NCI-H82 treated with DMSO at 0.1 percent for 48 hours (cell line): ENCODE results near the gene DNAJC30.
A peak's percentile ranks its signal among the peaks of the same experiment; 100 is the strongest.

Source experiments
- DNase-seq: peaks from one replicate; lab custom pipeline; 2025; ENCODE audit not compliant: unreplicated experiment; lab: John Stamatoyannopoulos, UW

Gene DNAJC30

DNA sequence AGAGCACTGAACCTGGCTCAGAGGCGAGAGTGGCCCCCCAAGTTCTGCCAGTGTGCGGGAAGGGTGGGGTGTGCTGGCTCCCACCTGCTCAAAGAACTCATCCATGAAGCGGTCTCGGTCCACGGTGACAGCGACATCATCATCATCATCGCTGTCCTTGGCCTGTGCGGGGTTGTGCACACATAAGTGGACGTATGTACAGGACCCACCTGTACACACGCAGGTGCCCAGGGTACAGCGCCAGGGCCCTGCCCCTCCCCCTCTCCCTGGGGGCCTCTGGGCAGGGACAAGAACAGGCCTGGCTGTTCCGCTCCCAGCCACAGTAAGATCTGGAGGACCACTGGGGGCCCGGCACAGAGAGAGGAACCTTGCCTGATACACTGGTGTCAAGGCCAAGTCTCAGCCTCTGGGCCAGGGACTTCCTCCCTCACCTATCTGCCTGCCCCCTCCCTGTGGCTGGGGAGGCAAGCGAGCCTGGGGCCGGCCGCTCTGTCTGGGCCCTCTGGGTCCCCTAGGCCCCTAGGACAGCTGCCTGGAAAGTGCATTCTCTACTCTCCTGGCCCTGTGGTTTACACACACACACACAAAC lies 25.8 kb upstream of the DNAJC30 start:
- no peak for DNase-seq

- peak; percentile 55 for DNase-seq
Measured at GRCh38 chr7:73707045-73707631, 23.9 kb upstream of the DNAJC30 start.

DNA sequence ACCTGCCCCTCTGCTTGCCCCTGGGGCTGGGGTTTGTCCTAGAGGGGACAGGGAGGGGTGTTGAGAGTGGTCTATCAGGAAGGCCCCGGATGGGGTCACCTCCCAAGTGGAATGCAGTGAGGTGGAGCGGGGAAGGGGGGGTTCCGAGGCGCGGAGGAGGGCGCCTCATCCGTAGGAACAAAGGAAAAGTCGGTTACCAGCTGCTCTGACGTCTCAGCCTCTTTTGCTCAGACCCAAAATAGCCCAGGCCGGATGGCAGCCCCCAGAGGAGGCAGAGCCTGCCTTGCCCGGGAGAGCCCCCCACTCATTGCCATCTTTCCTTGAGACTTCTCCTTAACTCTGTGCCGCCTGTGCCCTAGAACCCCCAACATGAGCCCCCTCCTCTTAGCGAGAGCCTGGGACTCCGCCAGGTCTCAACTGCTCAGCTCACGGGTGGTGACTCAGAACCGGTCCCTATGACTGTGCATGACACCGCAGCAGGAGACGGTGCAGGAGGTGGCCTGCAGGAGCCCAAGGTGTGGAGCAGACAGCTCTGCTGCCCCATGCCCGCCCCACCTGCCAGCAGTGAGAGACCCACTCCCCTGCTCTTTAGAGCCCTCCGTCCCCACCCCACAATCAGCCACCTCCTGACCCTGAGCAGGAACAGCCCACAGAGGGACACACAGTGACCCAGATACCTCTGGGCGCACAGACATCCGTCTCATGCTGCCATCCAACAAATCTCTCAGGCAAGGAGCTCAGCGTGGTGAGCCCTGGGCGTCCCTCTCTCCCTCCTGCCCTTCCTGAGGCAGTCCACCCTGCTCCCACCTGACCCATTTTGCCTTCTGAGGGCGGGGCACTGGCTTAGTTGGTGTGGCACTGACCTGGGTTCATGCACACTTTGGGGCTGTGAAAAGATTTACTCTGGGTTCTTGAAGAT lies 23.1 kb upstream of the DNAJC30 start:
- DNase-seq = no peak

DNA sequence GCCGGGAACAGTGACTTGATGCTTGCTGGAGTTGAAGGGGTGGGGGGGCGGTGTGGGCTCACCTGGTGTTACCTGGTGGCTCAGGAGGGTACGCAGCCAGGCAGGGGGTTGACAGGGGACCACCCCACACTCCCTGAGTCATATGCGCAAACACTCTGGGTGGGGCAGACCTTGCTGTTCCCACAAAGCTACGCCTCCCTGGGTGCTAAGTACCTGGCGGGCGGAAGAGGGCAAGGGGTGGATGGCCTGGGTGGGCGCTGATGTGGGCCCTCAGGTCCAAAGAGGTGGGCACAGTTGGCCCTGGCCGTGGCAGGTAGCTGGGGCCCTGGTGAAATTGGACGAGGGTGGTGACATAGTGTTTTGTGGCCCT lies 22.3 kb upstream of the DNAJC30 start:
- DNase-seq = no peak

DNA sequence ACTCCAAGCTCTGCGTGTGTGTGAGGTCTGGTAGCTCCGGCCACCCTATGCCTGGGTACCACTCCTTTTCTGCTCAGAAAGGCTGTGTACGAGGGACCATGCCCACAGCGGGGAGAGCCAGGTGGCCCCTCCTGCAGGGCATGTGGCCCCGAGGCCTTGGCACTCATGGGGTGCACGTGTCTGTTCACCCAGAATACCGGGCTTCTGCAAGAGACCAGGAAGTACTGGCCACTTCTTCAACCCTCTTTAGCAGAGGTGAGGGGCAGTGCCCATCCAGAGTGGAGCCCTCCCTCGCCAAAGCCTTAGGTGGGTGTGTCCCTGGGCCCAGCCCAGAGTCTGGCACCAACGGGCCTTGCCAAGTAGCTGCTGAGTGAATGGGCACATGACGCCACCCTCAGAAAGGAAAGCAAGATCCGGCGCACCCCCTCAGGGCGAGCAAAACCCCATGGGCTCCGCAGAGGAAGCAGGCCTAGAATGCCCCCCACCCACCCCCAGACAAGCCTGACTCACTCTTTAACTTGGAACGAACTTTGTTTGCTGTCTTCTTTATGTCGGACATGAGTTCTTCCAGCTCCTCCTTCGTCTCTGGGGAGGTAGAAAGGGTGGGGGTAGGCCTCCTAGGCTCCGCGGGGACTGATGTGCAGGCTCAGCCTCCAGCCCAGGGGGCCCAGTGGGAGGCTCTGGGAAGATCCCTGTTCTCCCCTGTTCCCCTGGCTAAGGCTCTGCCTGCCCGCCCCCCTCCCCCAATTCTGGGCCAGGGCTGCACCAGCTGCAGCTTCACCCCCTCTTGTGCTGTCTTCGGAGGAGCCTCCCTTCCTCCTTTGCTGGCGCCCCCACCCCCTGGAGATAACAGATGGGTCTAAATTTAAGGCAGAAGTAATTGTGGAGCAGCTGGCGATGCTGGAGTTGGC lies 21.6 kb upstream of the DNAJC30 start:
- DNase-seq = peak; percentile 48

- DNase-seq = peak; percentile 74
Measured at GRCh38 chr7:73703757-73704639, 20.7 kb upstream of the DNAJC30 start.

DNA sequence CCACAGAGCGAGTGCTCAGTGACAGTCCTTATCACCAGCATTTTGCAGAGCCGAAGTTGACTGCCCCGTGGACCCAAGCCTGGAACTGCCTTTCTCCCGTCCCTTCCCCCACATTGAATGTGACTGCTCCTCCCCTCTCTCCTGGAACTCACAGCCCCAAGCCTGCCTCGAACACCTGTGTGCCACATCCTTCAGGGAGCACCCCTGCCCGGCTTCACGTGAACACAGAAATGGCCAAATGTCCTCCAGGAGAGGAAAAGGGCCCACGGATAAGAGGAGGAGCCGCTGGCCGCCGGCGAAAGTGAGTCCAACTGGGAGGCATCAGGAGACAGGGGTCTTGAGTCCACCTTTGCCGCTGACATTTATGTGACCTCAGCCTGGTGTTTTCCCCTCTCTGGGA lies 20.0 kb upstream of the DNAJC30 start:
- DNase-seq = no peak

- no peak for DNase-seq
Measured at GRCh38 chr7:73702665-73703064, 19.4 kb upstream of the DNAJC30 start.

DNA sequence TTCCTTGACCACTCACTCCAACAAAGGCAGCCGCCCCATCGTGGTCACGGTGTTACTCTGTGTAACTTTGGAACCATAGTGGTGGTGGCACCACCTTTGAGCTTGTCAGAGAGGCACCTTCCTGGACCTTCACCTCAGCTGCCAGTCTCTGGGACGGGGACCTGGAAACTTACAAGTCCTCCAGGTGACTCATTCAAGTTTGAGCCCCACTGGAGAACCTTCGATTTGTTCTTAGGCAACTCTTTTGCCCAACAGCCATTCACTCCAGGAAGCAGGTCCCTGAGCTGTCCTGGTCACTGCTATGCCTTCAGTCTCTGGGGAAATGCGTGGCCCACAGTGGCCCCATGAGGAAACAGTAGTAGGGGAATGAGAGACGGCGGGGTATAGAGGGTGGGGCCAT lies 19.0 kb upstream of the DNAJC30 start:
- no peak for DNase-seq

GRCh38 chr7:73701357-73701995 lies 18.2 kb upstream of the DNAJC30 start:
- peak; percentile 43 for DNase-seq

DNA sequence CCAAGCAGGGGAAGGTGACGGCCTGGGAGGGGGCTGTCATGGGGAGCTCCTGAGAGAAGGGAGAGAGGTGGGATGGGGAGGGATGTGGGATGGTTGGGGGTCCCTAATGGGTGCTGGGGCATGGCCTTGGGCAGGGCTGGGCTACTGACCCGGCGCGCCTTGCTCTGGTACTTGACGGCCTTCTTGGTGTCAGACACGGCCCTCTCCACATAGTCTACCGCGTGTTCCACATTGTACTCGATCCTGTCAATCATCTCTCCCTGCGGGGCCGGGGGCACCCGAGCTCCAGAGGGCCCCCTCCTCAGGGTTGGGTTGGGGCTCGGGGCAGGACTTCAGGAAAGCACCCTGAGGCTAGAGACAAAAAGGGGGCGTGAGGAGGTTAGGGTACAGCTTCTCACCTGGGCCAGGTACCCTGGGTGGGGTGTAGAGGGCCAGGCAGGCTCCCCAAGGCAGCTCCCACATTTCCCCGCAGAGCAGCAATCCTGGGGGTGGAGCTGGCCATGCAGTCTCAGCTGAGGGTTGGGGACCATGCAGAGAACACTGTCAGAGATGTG lies 17.4 kb upstream of the DNAJC30 start:
- no peak for DNase-seq

- no peak for DNase-seq
Measured at GRCh38 chr7:73700069-73700423, 16.8 kb upstream of the DNAJC30 start.

DNA sequence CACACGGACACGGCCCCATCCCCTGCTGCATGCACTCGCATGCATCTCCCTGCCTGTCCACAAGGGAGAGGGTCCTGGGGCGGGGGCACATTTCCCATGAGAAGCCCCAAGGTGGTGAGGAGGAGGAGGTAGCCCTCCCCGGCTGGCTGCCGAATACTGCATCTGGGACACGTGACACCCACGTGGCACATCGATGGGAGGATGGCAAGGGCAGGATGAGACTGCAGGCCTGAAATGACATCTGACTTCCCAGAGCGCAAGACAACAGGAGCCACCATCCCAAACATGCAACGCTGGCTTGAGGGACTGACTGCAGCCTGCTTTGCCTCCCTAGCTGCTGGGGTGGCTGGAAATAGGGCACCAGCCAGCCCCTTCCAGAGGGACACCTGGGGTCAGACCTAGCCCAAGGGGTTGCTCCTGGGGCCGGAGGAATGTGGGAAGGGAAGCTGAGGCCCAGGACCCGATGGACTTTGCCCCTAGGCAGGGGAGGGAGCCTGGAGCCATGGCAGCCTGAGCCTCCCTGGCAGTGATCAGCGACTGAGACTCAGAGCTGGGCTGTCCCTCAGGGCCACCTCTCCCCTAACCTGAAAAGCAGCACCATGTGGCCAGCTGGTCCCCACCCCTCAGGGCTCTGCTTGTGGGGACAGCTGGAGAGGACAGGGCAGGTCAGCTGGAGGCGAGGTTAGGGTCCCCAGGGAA lies 16.3 kb upstream of the DNAJC30 start:
- no peak for DNase-seq

GRCh38 chr7:73698410-73698809 lies 15.2 kb upstream of the DNAJC30 start:
- no peak for DNase-seq

- no peak for DNase-seq
Measured at GRCh38 chr7:73696372-73696771, 13.1 kb upstream of the DNAJC30 start.

GRCh38 chr7:73690646-73691045 lies 7.4 kb upstream of the DNAJC30 start:
- DNase-seq = no peak

DNA sequence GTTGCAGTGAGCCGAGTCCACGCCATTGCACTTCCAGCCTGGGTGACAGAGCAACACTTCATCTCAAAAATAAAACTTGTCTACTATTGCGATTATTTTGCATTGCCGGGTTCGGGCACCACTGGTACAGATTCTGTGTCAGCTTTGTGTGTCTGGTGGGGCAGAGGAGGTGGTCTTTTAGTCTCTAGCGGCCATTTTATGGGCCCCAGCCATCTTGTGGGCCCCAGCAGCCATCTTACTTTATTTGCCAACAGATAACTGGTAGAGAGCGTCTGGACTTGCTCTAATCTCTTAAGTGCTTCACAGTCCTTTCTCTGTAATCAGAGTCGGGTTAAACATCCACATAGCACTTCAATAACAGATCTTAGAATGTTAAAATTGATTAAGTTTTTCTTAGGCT lies 5.0 kb upstream of the DNAJC30 start:
- no peak for DNase-seq

- no peak for DNase-seq
Measured at GRCh38 chr7:73685311-73685710, 2.1 kb upstream of the DNAJC30 start.
